Right lung (tissue), 5 donors: ENCODE results near the gene PRKCE. TPM values are rescaled to one million over a fixed set of nuclear protein-coding genes. Genes with fewer than 3 reads are reported as not detected.

ENCODE experiments used
- DNase-seq, 2 donors: peaks; one replicate each; pipeline ENCODE4 v3.0.0-alpha.2; 2013
- polyA plus RNA-seq, 5 donors: library from polyadenylated mRNA; unstranded; fragments of 120-200 nt; gene quantifications; one replicate each; pipeline versions ENCODE4 v1.2.1 to v1.2.3, GENCODE V29; 2013; ENCODE audit warnings: inconsistent platforms in 1 of 5, low replicate concordance in 1 of 5; ENCODE audit not compliant: insufficient read length in 5 of 5, insufficient read depth in 1 of 5

Gene PRKCE
- polyA plus RNA-seq, 5 donors, result 12.5 to 14.5 (median 12.8) TPM

- peak; percentile 79 to 82 for DNase-seq
Observed at GRCh38 chr2:45962177-45962921, 310.9 kb downstream of the PRKCE start.

GRCh38 chr2:45963816-45964215 is 312.3 kb downstream of the PRKCE start:
- DNase-seq, result no peak

- no peak for DNase-seq
Observed at GRCh38 chr2:45964223-45964841, 312.9 kb downstream of the PRKCE start.

- DNase-seq, result no peak
Observed at GRCh38 chr2:45964906-45965305, 313.4 kb downstream of the PRKCE start.

- no peak for DNase-seq
Observed at GRCh38 chr2:45965871-45966498, 314.5 kb downstream of the PRKCE start.

GRCh38 chr2:45968946-45969584 is 317.6 kb downstream of the PRKCE start:
- DNase-seq, result no peak

GRCh38 chr2:45973426-45973825 is 322.0 kb downstream of the PRKCE start:
- DNase-seq, result no peak

GRCh38 chr2:45974056-45974455 is 322.6 kb downstream of the PRKCE start:
- no peak for DNase-seq

GRCh38 chr2:45974762-45975408 is 323.4 kb downstream of the PRKCE start:
- DNase-seq, result no peak

- DNase-seq, result no peak
Observed at GRCh38 chr2:45975752-45976517, 324.5 kb downstream of the PRKCE start.

GRCh38 chr2:45978302-45978859 is 326.9 kb downstream of the PRKCE start:
- DNase-seq, result no peak

- DNase-seq, result no peak
Observed at GRCh38 chr2:45979065-45979464, 327.6 kb downstream of the PRKCE start.

- DNase-seq, result no peak
Observed at GRCh38 chr2:45980161-45980865, 328.8 kb downstream of the PRKCE start.

- DNase-seq, result no peak
Observed at GRCh38 chr2:45981384-45981930, 330.0 kb downstream of the PRKCE start.

- no peak for DNase-seq
Observed at GRCh38 chr2:45982096-45982495, 330.6 kb downstream of the PRKCE start.

GRCh38 chr2:45983213-45983612 is 331.7 kb downstream of the PRKCE start:
- no peak for DNase-seq

- no peak for DNase-seq
Observed at GRCh38 chr2:45984366-45984765, 332.9 kb downstream of the PRKCE start.

GRCh38 chr2:45984896-45985473 is 333.5 kb downstream of the PRKCE start:
- no peak for DNase-seq

GRCh38 chr2:45986509-45986908 is 335.0 kb downstream of the PRKCE start:
- no peak for DNase-seq

- no peak for DNase-seq
Observed at GRCh38 chr2:45987856-45988255, 336.4 kb downstream of the PRKCE start.
